Stromal cell of bone marrow (primary cell): ENCODE measurements around the gene FITM2.
"Not testable (repeated sequence)": the region's sequence is repeated elsewhere in the genome, so short reads cannot be mapped to it uniquely, and the experiment has no call there.

ENCODE experiments used
- DNase-seq: peaks from one replicate; pipeline ENCODE4 v3.0.0-alpha.2; 2012; ENCODE audit warnings: low read depth

The FITM2 gene

GRCh38 chr20:44310664-44311639 is at the start of gene FITM2:
TSS of gene FITM2 (minus strand) at chr20:44311202. CDS start at chr20:44311148, 54 bp downstream.
- peak; percentile 93 for DNase-seq

GRCh38 chr20:44360221-44360620 is 49.2 kb upstream of the FITM2 start:
- DNase-seq: no peak

- no peak for DNase-seq
These were observed 47.8 kb upstream of the FITM2 start for GRCh38 chr20:44358776-44359175.

GRCh38 chr20:44357555-44358125 is 46.6 kb upstream of the FITM2 start:
- DNase-seq: no peak

GRCh38 chr20:44357020-44357419 is 46.0 kb upstream of the FITM2 start:
- no peak for DNase-seq

- no peak for DNase-seq
These were observed 45.3 kb upstream of the FITM2 start for GRCh38 chr20:44356353-44356723.

- no peak for DNase-seq
These were observed 44.7 kb upstream of the FITM2 start, which contains the start of gene HNF4A for GRCh38 chr20:44355498-44356352. TSS of gene HNF4A (plus strand) at chr20:44355699. CDS start at chr20:44355805, 106 bp downstream.

- DNase-seq: no peak
These were observed 44.0 kb upstream of the FITM2 start for GRCh38 chr20:44354979-44355497.

GRCh38 chr20:44350567-44350966 is 39.6 kb upstream of the FITM2 start:
- DNase-seq: no peak

GRCh38 chr20:44349349-44349748 is 38.3 kb upstream of the FITM2 start:
- DNase-seq: no peak

GRCh38 chr20:44348168-44348659 is 37.2 kb upstream of the FITM2 start:
- no peak for DNase-seq

GRCh38 chr20:44345941-44346340 is 34.9 kb upstream of the FITM2 start:
- not testable (repeated sequence) for DNase-seq

- DNase-seq: no peak
These were observed 34.1 kb upstream of the FITM2 start for GRCh38 chr20:44345147-44345546.

- DNase-seq: no peak
These were observed 33.7 kb upstream of the FITM2 start for GRCh38 chr20:44344723-44345122.

- DNase-seq: no peak
These were observed 32.2 kb upstream of the FITM2 start for GRCh38 chr20:44343162-44343675.

GRCh38 chr20:44342248-44342647 is 31.2 kb upstream of the FITM2 start:
- peak; percentile 28 for DNase-seq

- DNase-seq: no peak
These were observed 25.9 kb upstream of the FITM2 start, which contains the start of gene R3HDML for GRCh38 chr20:44336725-44337380. TSS of gene R3HDML (plus strand) at chr20:44337043. CDS start at chr20:44337158, 115 bp downstream.

GRCh38 chr20:44336086-44336485 is 25.1 kb upstream of the FITM2 start:
- no peak for DNase-seq

GRCh38 chr20:44335675-44336074 is 24.7 kb upstream of the FITM2 start:
- DNase-seq: no peak

GRCh38 chr20:44334709-44335108 is 23.7 kb upstream of the FITM2 start:
- no peak for DNase-seq

GRCh38 chr20:44334306-44334705 is 23.3 kb upstream of the FITM2 start:
- no peak for DNase-seq
